GM19452 (cell line): ENCODE data around the gene SMYD3.

ENCODE experiments used
- ATAC-seq: cut with Tn5 transposase; IDR thresholded peaks from one replicate; pipeline ENCODE4 v1.9.1; 2021; ENCODE audit not compliant: unreplicated experiment

SMYD3 gene

DNA sequence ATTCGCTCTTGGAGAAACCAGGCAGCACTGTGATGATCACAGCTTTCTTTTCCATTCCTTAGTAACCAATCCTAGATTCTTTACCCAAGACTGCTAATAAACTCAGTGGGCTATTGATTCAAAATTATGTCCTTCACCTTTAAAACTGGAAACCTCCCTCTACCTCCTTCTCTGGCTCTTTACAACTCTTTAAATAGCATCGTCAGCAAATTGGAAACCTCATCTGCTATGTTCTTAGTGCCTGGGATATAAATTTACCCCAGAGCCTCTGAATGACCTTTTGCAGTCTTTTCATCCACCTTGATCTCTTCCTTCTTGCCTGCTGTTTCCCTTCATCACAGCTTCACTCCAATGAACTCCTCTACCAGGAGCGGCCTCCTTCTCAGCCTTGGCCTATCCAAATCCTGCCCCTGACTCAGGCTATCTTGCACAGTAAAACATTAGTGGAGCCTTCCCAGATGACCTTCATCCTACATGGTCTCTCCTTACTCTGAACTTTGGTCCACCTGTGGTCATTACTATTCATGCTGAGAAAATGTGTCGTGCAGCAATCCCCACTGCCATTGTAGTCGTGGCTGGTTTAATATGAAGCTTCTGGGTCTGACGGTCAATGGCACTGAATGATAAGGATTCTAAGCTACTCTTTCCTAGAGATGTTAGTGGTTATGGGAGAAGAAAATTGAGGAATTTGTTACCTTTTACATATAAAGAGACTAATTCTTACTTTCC lies 644.1 kb downstream of the SMYD3 start:
- ATAC-seq: no peak

DNA sequence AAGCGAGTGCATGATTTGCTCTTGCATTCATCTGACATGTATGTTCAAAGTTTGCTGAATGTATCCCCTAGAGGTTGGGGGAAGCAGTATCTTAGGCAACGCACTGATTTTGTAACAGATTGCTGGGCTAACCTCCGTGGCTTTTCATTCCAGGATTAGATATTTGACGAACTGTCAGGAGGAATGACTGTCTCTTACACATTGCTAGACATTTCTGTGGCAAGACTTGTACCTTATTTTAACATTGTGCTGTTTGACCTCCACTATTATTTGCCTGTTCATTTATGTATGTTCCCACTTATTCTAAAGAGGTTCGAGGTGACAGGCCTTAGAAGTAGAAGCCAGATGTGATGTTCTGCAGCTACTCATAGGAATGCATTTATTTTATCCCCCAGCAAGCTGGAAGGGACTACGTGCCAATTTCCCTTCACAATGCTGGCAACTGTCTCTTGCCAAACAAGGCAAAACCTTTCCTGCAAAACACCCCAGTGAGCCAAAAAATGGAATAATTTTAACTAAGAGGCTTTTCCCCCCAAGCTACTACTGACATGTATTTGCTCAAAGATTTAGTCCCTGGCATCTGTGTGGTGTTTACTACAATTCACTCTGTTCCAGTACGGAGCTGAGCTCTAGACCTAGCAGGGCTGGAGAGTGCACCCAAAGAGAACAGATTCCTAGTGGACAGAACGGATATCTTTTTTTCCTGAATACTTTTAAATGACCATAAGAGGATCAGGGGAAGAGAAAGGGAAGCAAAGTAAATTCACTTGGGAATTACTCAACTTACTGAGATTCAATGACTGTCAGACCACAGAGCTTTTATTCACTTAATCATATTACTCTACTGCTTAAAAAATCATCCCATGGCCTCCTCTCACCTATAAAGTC lies 646.2 kb downstream of the SMYD3 start:
- no peak for ATAC-seq

DNA sequence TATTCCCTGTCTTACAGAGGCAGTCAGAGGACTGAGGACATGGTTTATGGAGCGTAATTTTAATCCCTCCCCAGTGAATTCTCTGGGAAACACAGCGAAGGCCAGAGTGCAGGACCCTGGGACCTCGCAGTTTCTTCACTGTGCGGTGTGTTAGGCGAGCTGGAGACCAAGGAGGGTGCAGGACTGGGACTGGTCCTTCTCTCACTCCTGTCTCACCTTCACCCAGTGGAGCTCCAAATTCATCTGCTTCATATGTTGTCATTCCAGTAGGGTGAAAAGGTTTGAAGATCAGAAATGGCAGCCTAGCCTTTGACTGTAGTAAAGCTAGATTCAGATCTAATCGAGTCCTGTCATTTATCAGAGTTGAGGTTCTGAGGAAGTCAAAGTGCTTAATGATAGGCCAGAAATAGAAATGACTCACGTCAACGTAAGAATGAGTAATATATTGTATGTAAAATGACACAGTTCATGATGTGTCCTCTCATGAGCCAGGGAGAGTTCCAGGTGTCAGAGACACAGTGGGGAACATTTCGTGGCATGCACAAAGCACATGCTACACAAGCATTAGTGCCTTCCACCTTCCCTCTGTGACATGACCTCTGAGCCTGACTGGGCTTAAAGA lies 647.5 kb downstream of the SMYD3 start:
- no peak for ATAC-seq

DNA sequence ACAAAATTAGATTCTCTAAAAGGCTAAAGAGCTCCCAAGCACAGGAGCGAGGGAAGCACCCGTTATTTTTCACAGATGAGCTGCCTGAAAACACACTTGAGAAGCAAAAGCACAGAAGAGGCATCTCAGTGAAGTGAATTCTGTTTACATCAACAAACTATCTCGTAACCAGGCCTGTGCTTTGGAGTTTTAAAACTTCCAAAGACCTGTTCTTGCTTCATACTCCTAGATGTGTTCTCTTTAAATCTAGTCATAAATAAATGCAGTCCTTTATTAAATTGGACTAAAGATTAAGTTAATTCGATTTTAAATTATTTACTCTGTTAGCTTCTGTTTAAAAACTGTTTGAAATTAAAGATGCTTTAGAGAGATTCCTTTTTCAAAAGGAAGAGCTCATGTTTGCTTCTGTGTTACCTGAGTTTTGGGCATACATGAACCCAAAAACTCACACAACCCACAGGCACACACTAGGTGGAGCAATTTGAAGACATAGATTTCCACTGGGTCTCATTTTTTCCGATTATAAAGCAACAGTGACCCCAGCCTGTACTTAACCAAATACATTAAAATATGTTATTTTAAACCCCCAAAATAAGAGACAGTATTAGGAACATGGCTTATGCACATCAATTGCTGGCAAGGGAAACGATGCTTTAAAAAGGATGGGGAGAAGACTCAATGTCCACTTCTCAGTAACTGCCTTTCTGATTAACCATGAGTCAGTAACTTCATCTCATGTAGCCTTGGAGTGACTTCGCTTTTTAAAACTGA lies 648.2 kb downstream of the SMYD3 start:
- ATAC-seq: no peak

DNA sequence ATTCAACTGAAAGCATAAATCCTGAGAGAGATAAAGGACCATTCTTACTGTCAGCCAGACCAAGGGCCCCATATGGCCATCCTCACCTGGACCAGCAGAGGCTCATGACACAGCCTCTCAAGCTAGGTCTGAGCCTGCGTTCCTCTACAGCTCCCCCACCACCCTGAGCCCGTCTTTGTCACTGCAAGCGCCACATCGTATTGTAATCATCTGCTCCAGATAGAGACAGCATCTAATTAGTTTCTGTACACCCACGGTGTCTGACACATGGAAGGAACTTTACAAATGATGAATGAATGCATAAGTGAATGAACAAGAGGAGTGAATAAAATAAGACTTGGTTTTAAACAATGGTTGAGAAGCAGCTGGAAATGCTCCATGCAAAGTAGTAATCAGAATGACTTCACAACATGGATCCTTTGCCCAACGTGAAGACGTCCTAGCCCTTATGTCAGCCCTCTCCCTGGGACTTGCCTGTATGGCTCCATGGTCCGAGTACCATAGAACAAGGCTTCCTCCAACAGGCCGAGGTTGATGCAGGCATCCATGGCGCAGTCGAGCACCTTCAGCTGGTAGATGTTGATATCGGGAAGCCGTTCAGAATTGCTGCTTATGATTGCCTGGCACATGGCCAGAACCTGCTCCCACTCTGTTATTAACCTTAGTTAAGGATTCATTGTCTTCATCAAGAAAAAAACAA lies 648.9 kb downstream of the SMYD3 start:
- no peak for ATAC-seq

DNA sequence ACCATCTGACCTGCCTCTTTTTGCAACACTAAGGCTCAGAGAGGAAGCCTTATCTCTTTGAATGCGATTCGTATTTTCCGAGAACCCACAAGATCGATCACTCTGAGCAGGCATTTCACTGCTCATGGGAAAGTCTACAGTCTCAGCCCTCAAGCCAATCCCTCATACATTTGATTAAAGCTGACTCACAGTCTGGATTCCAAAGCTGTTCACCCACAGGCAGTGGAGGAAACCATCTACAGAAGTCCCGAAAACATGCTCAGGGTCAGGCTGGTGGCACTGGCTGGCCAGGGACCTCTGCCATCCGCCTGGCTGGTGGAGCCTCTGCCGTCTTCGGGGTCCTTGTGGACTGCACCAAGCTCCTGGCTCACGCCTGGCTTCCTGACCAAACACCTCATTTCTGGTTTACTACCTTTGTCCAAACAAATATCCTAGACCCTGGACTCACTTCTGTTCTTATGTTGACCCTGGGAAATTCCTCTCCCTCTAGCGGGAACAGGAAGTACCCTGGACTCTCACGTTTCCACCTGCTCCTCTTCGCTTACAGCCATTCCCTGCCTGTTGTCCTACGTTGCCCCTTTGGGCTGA lies 650.0 kb downstream of the SMYD3 start:
- ATAC-seq: no peak

DNA sequence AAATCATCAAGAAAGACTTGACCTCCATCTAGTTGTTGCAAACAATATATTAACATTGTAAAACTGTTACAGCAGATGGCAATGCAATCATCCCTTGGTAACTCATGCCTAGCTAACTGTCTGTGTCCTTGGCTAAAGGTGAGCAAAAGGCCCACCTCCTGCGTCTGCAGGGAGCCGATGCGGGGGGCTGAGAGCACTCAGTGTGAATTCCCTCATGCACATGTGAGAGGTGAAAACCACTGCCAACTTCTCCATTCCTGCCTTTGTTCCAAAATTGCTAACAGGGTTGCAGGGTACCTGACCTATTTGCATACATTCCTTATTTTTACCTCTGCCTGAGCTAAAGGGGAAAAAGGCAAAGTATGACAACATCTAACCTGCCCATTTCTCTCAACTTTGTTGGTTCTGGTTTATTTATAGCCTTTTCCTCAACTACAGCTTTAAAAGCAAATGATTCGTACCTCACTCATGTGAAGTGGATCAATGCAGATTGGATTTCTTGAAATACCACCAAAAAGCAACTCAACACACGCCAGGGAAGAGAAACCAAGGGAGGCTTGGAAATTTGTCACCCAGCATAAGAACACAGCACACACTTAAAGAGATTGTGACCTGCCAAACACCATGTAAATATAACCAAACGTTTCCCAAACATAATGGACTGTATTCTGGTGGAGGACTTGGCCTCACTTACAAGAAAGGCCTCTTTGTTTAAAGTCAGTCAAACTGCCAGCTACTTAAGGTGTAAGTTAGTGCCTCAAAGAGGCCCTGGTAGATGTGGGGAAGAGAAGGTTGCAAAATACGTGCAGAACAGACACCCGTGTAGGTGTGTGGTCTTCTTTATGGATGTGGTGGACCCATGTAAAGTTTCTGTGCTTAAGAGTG lies 651.0 kb downstream of the SMYD3 start:
- no peak for ATAC-seq

DNA sequence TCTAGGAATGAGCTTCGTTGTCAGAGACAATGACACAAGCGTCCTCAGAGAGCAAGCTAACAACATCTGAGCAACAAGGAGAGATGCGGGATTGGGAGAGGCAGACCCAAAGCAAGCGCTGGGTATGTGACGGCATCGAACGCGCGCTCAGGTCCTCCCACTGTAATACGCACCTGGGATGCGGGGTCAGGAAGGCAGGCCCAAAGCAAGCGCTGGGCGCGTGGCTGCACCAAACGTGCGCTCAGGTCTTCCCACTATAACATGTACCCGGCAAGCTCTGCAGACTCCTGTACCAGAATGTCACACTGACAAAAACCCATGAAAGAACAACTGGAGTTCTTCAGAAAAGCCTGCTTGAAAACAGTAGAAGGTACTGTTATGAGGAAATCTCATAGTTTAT lies 653.8 kb downstream of the SMYD3 start:
- ATAC-seq: no peak

DNA sequence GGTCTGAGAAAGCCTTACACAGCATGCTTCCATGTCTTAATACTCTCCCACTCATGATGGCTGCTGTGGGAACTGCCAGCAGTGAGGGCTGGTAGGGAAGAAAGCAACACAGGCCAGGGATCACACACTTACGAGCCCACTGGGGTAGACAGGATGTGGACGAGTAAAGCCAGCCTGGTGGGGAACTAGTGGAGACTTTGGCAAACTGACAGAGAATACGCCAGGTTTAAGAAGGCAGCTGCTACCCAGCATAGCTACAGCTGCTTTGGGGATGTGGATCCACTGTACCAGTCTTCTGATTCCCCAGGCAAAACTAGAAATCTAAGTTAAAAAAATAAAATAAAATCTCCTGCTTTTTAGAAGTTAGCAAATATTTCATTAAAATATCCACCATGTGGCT lies 664.0 kb downstream of the SMYD3 start:
- no peak for ATAC-seq

DNA sequence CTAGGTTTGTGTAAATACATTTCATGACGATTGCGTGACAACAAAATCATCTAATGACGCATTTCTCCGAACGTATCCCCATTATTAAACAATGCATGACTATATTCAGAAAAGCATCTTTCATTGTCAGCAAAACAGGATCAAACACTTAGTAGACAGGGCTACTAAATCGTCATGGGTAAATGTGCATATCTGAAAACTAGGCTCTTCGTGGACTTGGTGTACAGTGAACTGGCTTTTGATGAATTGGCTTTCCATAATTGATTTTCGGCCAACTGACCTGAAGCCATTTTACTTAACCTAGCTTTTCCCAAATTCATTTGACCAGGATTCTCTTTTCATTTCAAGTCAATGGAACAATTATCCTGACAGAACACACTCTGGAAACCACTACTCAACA lies 665.0 kb downstream of the SMYD3 start:
- no peak for ATAC-seq

DNA sequence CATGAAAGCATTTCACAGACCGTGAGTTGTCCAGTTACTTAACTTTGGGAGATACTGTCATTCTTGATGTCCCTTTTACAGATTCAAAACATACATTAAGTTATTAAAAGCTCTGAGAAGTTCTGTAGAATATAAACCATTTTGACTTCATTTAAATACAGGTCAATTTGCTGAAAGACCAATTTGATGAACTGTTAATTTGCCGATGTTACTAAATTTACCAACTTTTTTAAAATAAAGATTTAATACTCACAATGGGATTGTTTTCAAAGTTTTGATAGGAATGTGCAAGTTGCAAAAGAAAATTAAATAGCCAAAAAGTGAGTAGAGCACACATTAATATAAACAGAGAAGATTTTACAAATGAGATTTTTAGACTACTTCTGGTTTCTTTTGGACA lies 666.1 kb downstream of the SMYD3 start:
- ATAC-seq: no peak

DNA sequence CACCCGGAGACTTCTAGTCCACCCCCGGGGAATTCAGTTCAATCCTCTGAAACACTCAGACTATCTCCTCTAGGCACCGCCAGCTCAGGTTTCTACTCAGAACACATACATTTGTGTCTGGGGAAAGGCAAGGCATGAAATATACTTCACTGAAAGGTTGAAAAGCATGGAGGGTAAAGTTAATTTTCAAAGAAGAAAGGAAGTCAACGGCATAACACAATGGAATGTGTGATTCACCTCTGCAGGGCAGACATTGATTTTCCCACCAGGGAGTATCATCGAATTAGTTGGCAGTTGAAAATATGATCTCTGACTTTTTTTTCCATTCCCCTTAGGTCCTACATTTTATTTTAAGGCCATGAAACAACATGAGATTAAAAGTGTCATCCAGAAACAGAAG lies 669.4 kb downstream of the SMYD3 start:
- no peak for ATAC-seq

DNA sequence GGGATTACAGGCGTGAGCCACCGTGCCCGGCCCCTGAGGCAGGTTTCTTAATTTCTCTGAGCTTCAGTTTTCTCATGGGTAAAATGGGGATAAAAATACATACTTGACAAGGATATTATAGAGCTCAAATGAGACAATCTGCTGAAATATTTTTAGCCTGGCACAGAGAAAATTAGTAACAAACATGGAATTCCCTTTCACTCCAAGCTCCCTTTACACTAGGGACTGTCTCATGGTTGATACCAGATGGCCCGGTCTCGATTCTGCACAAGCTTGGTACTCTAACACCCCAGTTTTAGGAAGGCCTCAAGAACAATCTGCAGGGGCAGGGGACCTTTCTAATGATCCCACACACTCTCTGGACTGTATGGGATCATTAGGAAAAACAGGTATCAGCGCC lies 671.7 kb downstream of the SMYD3 start:
- ATAC-seq: no peak

DNA sequence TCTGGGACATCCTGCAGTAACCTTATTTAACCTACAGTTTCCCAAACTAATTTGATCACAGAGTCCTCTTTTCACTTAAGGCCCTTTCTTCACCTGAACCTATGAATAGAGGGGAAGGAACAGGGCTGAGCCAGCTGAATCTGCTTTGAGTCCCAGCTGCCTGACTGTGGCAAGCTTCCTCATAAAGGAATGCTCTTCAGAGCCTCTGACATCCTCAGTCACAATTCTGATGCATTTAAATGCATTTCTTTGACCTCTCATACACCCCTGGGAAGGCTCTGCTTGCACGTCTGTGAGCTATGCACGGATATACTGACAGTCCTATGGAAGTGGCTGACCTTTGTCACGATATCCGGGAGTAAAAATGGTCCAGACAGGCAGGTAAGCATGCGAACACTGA lies 673.1 kb downstream of the SMYD3 start:
- ATAC-seq: no peak

DNA sequence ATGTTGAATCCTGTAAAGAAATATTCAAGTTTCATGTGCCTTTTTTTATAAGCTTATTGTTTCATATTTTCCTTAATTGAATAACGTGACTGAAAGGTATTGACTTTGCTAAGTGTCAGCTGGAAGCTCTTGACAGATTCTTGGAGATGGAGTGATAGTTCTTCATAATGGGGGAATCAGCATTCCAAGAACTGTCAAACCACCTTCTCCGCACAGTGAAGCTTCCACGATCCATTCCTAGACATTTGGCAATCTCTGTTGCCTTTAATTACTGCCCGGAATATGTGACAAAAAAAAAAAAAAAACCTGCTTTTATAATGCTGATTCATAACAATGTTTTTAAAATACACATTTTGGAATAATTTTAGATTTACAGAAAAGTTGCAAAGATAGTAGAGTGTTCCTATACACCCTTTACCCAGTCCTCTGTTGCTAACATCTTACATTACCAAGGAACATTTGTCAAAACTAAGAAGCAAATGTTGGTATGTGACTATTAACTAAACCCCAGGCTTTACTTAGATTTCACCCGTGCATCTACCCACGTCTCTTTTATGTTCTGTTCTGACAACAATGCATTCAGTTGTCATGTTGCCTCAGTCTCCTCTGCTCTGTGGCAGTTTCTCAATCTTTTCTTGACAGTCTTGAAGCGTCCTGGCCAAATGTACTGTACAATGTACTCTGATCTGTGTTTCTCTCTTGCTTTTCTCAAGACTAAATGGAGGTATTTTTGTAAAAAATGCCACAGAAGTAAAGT lies 674.1 kb downstream of the SMYD3 start:
- no peak for ATAC-seq

DNA sequence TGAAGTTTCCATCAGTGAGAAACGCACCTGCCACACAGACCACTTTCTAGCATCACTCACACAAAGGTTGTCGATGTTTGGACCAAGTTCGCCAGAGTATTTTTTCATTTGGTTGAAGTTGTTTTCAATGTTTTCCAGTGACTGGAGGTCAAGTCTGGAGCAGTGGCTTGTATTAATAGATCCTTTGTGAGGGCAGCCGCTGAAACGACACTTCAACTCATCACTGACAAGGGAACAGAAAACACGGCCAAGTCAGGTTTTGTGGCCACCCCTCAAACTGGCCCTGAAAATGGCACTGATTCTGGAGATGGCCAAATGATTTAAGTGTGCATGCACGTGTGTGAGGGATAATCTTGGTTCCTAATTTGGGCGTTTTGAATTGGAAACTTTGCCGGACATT lies 675.6 kb downstream of the SMYD3 start:
- no peak for ATAC-seq

DNA sequence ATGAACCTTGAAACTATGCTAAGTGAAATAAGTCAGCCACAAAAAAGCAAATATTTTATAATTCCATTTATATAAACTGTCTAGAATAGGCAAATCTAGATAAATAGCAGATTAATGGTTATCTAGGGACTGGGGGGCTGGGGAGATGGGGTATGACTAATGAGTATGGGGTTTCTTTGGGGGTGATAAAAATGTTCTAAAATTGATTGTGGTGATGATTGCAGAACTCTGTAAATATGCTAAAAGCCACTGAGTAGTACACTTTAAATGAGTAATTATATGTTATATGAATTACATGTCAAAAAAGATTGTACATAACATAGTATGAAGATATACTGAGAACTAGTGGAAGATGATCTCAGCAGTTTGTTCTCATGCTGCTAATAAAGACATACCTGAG lies 677.3 kb downstream of the SMYD3 start:
- ATAC-seq: no peak

DNA sequence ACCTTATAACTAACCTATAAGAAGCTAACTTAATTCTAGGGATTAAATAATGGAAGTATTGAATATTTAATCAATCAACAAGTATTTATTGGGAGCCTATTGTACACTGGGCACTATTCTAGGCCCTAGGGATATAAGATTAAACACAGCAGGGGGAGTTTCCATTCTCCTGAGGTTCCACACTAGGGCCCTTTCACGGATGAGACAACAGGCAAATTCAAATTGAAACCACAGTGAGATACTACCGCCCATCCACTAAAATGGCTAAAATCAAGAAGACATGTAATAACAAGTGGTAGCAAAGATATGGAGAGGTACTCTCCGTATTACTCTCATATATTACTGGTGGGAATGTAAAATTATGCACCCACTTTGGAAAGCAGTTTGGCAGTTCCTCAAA lies 677.9 kb downstream of the SMYD3 start:
- ATAC-seq: no peak

DNA sequence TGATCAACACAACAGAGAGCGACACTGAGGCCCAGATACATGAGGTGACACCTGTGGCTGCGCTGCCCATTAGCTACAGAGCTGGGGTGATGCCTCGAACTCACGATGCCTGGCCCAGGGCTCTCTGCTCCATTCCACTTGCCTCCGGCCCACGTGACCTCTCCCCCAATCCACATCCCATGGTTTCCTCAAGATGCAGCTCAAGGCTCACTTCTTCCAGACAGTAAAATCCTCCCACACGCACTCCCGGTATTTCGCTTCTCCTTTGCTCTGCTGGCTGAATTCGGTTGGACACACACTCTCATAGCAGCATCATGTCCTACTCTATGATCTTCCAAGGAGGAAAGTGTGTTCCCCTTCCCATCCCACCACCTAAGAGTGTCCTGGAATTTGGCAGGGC lies 679.8 kb downstream of the SMYD3 start:
- no peak for ATAC-seq
